ENCODE measurements around the gene UPF2. TPM values are rescaled to one million over a fixed set of nuclear protein-coding genes. Genes with fewer than 3 reads are reported as not detected.

Gene UPF2
- total and polyA plus RNA-seq, 10 of the 15 experiments (the other 5 are each of a cell fraction or from before 2014, with no cell fraction given): 21.0 to 44.4 (median 25.9) TPM

- no TSS peak for BruUV-seq (replicated peaks)
- no peak overlapping the region for H3K4me2 ChIP-seq (ENCODE audit: control insufficient read depth, insufficient read depth)
- POLR2A ChIA-PET: interaction anchor here (1.2 kb wide), 1 partner anchor 13 kb away, joined by 3 read pairs; no protein-coding TSS in a partner anchor
- intact Hi-C loops (cut with micrococcal nuclease; ENCODE audit: unreplicated experiment): no loop called here
- SMC1A ChIA-PET (ENCODE audit: uncharacterized antibody, unreplicated experiment): interaction anchor here (1.0 to 6.0 kb wide), 4 partner anchors 12 to 24 kb away, joined by 3 to 64 read pairs (median 20); partner anchors contain the start of gene UPF2
- H4K20me1 ChIP-seq (ENCODE audit: control insufficient read depth, insufficient read depth): no peaks in the 10 kb centered on the region
- no peak overlapping the region for H3K27ac ChIP-seq (ENCODE audit: control insufficient read depth, insufficient read depth)
- no peaks in the 10 kb centered on the region for H3K36me3 ChIP-seq (ENCODE audit: control insufficient read depth in 2 of 2, insufficient read depth in 2 of 2, low read length in 1 of 2)
- no peak for FAIRE-seq
- H2AFZ ChIP-seq (ENCODE audit: control insufficient read depth, low read depth, low read length): no peak overlapping the region
- peaks cover 34% of the 10 kb centered on the region for H3K79me2 ChIP-seq (ENCODE audit: control insufficient read depth, insufficient read depth, low read length)
- in situ Hi-C loops (cut with MboI): no loop called here
- no peak for ATAC-seq
- H3K4me3 ChIP-seq: no peak overlapping the region
- no peak for DNase-seq (ENCODE audit: low read depth, low spot score)
- CTCF ChIA-PET: interaction anchor here (1.8 kb wide), 1 partner anchor 24 kb away, joined by 4 read pairs; no protein-coding TSS in a partner anchor
- H3K9me3 ChIP-seq (replicated peaks; ENCODE audit: control insufficient read depth, insufficient read depth, low read length): no peaks in the 10 kb centered on the region
- no peaks in the 10 kb centered on the region for H3K27me3 ChIP-seq (replicated peaks in 1 of 2; ENCODE audit: control insufficient read depth in 2 of 2, insufficient read depth in 2 of 2, low read length in 1 of 2)
- WGBS (ENCODE audit: insufficient coverage, insufficient replicate concordance, low lambda C conversion rate, missing lambda C conversion rate): 75% methylated on average over 2 of the region's 2 CpGs
- RAD21 ChIA-PET (ENCODE audit: unreplicated experiment): interaction anchor here (0.6 to 4.7 kb wide), 3 partner anchors 17 to 582 kb away, joined by 3 to 40 read pairs (median 8); partner anchors contain the start of gene UPF2
- peaks cover 4% of the 10 kb centered on the region for H3K4me1 ChIP-seq (ENCODE audit: control insufficient read depth, insufficient read depth, low read length)
- TF ChIP-seq SUZ12 (IDR thresholded peaks at IDR 0.05; ENCODE audit: unreplicated experiment): no peak
- TF ChIP-seq SP1 (IDR thresholded peaks at IDR 0.05; ENCODE audit: low read depth, low read length): no peak
- no peak for TF ChIP-seq CHD4 (IDR thresholded peaks at IDR 0.05)
- no peak overlapping the region for H3K9ac ChIP-seq (ENCODE audit: control insufficient read depth, insufficient read depth, low read length)
Observed at GRCh38 chr10:12067336-12067735, 24.7 kb upstream of the UPF2 start.

- no peaks in the 10 kb centered on the region for H4K20me1 ChIP-seq (ENCODE audit: control insufficient read depth, insufficient read depth)
- H3K9ac ChIP-seq (ENCODE audit: control insufficient read depth, insufficient read depth, low read length): no peak overlapping the region
- RAD21 ChIA-PET (ENCODE audit: unreplicated experiment): no interaction called here
- H3K4me1 ChIP-seq (ENCODE audit: control insufficient read depth, insufficient read depth, low read length): no peaks in the 10 kb centered on the region; the same call in 1 of the 2 replicates
- no peak overlapping the region for H2AFZ ChIP-seq (ENCODE audit: control insufficient read depth, low read depth, low read length)
- H3K79me2 ChIP-seq (ENCODE audit: control insufficient read depth, insufficient read depth, low read length): no peaks in the 10 kb centered on the region
- H3K4me2 ChIP-seq (ENCODE audit: control insufficient read depth, insufficient read depth): no peak overlapping the region
- POLR2A ChIA-PET: interaction anchor here (0.7 to 1.6 kb wide), 3 partner anchors 10 to 13 kb away, joined by 3 to 6 read pairs (median 5); no protein-coding TSS in a partner anchor
- ATAC-seq: no peak
- TF ChIP-seq TARDBP (IDR thresholded peaks at IDR 0.05; ENCODE audit: borderline replicate concordance) (no peak), CHD4 (IDR thresholded peaks at IDR 0.05) (no peak), ELK1 (IDR thresholded peaks at IDR 0.05; ENCODE audit: low read depth, low read length) (no peak)
- intact Hi-C loops (cut with micrococcal nuclease; ENCODE audit: unreplicated experiment) (no loop called here), in situ Hi-C loops (cut with MboI) (no loop called here)
- SMC1A ChIA-PET (ENCODE audit: uncharacterized antibody, unreplicated experiment): interaction anchor here (1.0 to 1.4 kb wide), 5 partner anchors 8 to 23 kb away, joined by 3 to 7 read pairs (median 3); no protein-coding TSS in a partner anchor
- no peak for DNase-seq (ENCODE audit: low read depth, low spot score)
- H3K4me3 ChIP-seq: no peak overlapping the region
- 85% methylated on average over 3 of the region's 3 CpGs for WGBS (ENCODE audit: insufficient coverage, insufficient replicate concordance, low lambda C conversion rate, missing lambda C conversion rate)
- no peaks in the 10 kb centered on the region for H3K27me3 ChIP-seq (replicated peaks in 1 of 2; ENCODE audit: control insufficient read depth in 2 of 2, insufficient read depth in 2 of 2, low read length in 1 of 2)
- no TSS peak for BruUV-seq (replicated peaks)
- no peaks in the 10 kb centered on the region for H3K36me3 ChIP-seq (ENCODE audit: control insufficient read depth in 2 of 2, insufficient read depth in 2 of 2, low read length in 1 of 2)
- H3K27ac ChIP-seq (ENCODE audit: control insufficient read depth, insufficient read depth): no peak overlapping the region
- CTCF ChIA-PET: no interaction called here
- H3K9me3 ChIP-seq (replicated peaks; ENCODE audit: control insufficient read depth, insufficient read depth, low read length): no peaks in the 10 kb centered on the region
- no peak for FAIRE-seq
Observed at GRCh38 chr10:12063483-12063818, 20.8 kb upstream of the UPF2 start.

Measured in GM12878 (cell line).